Measurements from ENCODE around the gene PLAGL1. TPM values are rescaled to one million over a fixed set of nuclear protein-coding genes. Genes with fewer than 3 reads are reported as not detected.

Gene PLAGL1
- total and polyA plus RNA-seq, 2 donors (not counting 1 experiment from before 2014, with no cell fraction given): 23.6 to 36.0 TPM

DNA sequence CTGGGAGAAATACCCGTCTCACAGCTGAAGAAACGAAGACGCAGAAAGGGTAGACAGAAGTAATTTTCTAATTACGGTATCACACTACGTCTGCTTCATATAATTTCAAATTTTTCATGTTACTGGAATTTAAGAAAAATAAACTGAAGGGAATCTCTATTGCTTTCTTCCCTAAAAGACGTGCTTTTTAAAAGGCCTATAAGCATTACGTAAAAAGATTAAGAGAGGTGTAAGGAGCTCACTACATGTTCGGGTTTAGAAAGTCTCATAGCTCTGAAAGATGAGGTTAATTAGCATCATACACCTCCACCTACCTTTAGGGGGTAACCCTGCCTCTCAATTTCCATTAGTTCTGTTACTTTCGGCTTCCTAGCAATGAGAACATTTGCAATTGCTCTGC, 787 bp upstream of the PLAGL1 start:
- no peak overlapping the region for H3K27ac Mint-ChIP-seq
- peak overlapping the region; percentile 76 for H3K4me3 Mint-ChIP-seq
- Histone ChIP-seq H3K36me3 (replicated peaks in 1 of 2; ENCODE audit: control extremely low read depth in 1 of 2, control insufficient read depth in 1 of 2, extremely low read depth in 1 of 2, insufficient read depth in 2 of 2, low read length in 1 of 2) (no peaks in the 10 kb centered on the region), H3K79me2 (ENCODE audit: control insufficient read depth, insufficient read depth, low read length) (no peaks in the 10 kb centered on the region), H2AFZ (ENCODE audit: insufficient read depth, low read depth, low read length, poor library complexity, severe bottlenecking) (no peak overlapping the region), H4K20me1 (ENCODE audit: control insufficient read depth, insufficient read depth, low read length, poor library complexity, severe bottlenecking) (no peaks in the 10 kb centered on the region), H3K9me3 (ENCODE audit: control extremely low read depth in 1 of 3, control insufficient read depth in 2 of 3, insufficient read depth in 1 of 3, low read length in 2 of 3) (peaks cover 0 to 8% (median 0%) of the 10 kb centered on the region in 3 donors), H3K9ac (ENCODE audit: low read length) (no peak overlapping the region), H3K27ac (ENCODE audit: low read length in 2 of 2) (no peak overlapping the region), H3K4me1 (ENCODE audit: control insufficient read depth in 2 of 2, insufficient read depth in 2 of 2, low read length in 2 of 2) (peaks cover 0 to 6% of the 10 kb centered on the region in 2 donors), H3K27me3 (replicated peaks in 1 of 4; ENCODE audit: control extremely low read depth in 1 of 4, control insufficient read depth in 3 of 4, insufficient read depth in 4 of 4, low read length in 3 of 4) (peaks cover 0 to 7% (median 2%) of the 10 kb centered on the region in 4 experiments), H3K4me3 (ENCODE audit: control extremely low read depth in 1 of 5, extremely low read depth in 1 of 5, insufficient read depth in 1 of 5, low read depth in 2 of 5, low read length in 4 of 5) (no peak overlapping the region), H3K4me2 (replicated peaks; ENCODE audit: low read depth, low read length, poor library complexity, severe bottlenecking) (peak overlapping the region; percentile 75)
- TF ChIP-seq, protein P1, sequence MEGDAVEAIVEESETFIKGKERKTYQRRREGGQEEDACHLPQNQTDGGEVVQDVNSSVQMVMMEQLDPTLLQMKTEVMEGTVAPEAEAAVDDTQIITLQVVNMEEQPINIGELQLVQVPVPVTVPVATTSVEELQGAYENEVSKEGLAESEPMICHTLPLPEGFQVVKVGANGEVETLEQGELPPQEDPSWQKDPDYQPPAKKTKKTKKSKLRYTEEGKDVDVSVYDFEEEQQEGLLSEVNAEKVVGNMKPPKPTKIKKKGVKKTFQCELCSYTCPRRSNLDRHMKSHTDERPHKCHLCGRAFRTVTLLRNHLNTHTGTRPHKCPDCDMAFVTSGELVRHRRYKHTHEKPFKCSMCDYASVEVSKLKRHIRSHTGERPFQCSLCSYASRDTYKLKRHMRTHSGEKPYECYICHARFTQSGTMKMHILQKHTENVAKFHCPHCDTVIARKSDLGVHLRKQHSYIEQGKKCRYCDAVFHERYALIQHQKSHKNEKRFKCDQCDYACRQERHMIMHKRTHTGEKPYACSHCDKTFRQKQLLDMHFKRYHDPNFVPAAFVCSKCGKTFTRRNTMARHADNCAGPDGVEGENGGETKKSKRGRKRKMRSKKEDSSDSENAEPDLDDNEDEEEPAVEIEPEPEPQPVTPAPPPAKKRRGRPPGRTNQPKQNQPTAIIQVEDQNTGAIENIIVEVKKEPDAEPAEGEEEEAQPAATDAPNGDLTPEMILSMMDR (IDR thresholded peaks at IDR 0.05): no peak
- TF ChIP-seq EZH2 (IDR thresholded peaks at IDR 0.05; ENCODE audit: borderline replicate concordance, insufficient read depth, low read depth, low read length, poor library complexity, severe bottlenecking): no peak
- peaks cover 9% of the 10 kb centered on the region for H3K27me3 Mint-ChIP-seq
- no peaks in the 10 kb centered on the region for H3K9me3 Mint-ChIP-seq (ENCODE audit: insufficient read depth)
- ChIA-PET CTCF (interaction anchor here (0.6 to 0.9 kb wide), 2 partner anchors 67 to 94 kb away, joined by 4 read pairs; no protein-coding TSS in a partner anchor), POLR2A (no interaction called here)
- ATAC-seq (ENCODE audit: low read depth) (no peak), DNase-seq (no peak)
- intact Hi-C loops (cut with micrococcal nuclease): no loop called here
- H3K4me1 Mint-ChIP-seq: peaks cover 6% of the 10 kb centered on the region
- 100% methylated on average over 4 of the region's 9 CpGs for WGBS (ENCODE audit: insufficient coverage)

DNA sequence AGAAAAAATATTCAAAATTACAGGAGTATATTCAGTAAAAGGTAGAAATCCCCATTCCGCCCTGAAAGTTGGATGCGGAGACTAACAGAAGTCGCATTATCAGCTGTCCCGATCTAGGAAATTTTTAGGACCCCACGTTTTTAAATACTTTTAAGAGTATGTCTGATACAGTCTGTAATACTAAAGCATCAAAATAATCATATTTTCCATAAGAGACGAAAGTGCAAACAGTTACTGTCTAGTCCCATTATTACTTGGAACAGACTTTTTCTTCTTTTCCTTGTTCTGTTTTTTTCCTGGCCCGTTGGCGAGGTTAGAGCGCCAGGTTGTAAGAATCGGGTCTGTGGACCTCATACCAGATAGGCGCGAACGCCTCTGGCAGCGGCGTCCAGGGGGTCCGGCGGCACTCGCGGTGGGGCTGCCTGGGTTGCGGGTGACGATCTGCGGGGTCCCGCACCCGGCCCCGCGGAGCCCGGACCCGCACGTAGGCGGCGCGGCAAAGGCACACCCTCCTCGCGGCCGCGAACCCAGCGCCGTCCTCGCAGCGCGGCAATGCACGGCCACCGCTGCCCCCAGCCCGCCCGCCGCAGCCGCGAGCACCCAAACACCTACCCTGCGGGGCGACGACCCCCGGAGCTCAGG, 460 bp downstream of the PLAGL1 start:
- Histone ChIP-seq H3K36me3 (replicated peaks in 1 of 2; ENCODE audit: control extremely low read depth in 1 of 2, control insufficient read depth in 1 of 2, extremely low read depth in 1 of 2, insufficient read depth in 2 of 2, low read length in 1 of 2) (no peaks in the 10 kb centered on the region), H3K27me3 (replicated peaks in 1 of 4; ENCODE audit: control extremely low read depth in 1 of 4, control insufficient read depth in 3 of 4, insufficient read depth in 4 of 4, low read length in 3 of 4) (peaks cover 0 to 7% (median 2%) of the 10 kb centered on the region in 4 experiments), H3K4me2 (replicated peaks; ENCODE audit: low read depth, low read length, poor library complexity, severe bottlenecking) (peak overlapping the region; percentile 75), H3K4me1 (ENCODE audit: control insufficient read depth in 2 of 2, insufficient read depth in 2 of 2, low read length in 2 of 2) (peaks cover 0 to 6% of the 10 kb centered on the region in 2 donors), H2AFZ (ENCODE audit: insufficient read depth, low read depth, low read length, poor library complexity, severe bottlenecking) (peak overlapping the region; percentile 49), H3K4me3 (ENCODE audit: control extremely low read depth in 1 of 5, extremely low read depth in 1 of 5, insufficient read depth in 1 of 5, low read depth in 2 of 5, low read length in 4 of 5) (peak overlapping the region in 3 of 5 experiments; percentile 38 to 50 (median 49)), H3K79me2 (ENCODE audit: control insufficient read depth, insufficient read depth, low read length) (no peaks in the 10 kb centered on the region), H3K9me3 (ENCODE audit: control extremely low read depth in 1 of 3, control insufficient read depth in 2 of 3, insufficient read depth in 1 of 3, low read length in 2 of 3) (peaks cover 0 to 11% (median 0%) of the 10 kb centered on the region in 3 donors), H3K9ac (ENCODE audit: low read length) (peak overlapping the region; percentile 60), H4K20me1 (ENCODE audit: control insufficient read depth, insufficient read depth, low read length, poor library complexity, severe bottlenecking) (no peaks in the 10 kb centered on the region), H3K27ac (ENCODE audit: low read length in 2 of 2) (no peak overlapping the region)
- intact Hi-C loops (cut with micrococcal nuclease): no loop called here
- TF ChIP-seq, protein P1 (IDR thresholded peaks at IDR 0.05): no peak
- Mint-ChIP-seq H3K27ac (no peak overlapping the region), H3K9me3 (ENCODE audit: insufficient read depth) (no peaks in the 10 kb centered on the region), H3K4me1 (peaks cover 4% of the 10 kb centered on the region), H3K4me3 (peak overlapping the region; percentile 48), H3K27me3 (peaks cover 9% of the 10 kb centered on the region)
- 29% methylated on average over 47 of the region's 52 CpGs for WGBS (ENCODE audit: insufficient coverage)
- ATAC-seq (ENCODE audit: low read depth): no peak
- ChIA-PET CTCF (no interaction called here), POLR2A (no interaction called here)
- DNase-seq: peak; percentile 19
